Chondrocyte (in vitro differentiated cells): Measurements from ENCODE around the gene MAP4K2. TPM values are rescaled to one million over a fixed set of nuclear protein-coding genes. Genes with fewer than 3 reads are reported as not detected.

Source experiments
- DNase-seq: peaks from one replicate; pipeline ENCODE4 v3.0.0; 2021; ENCODE audit warnings: mixed read lengths, low spot score
- H3K27ac Mint-ChIP-seq: one replicate; pipeline ENCODE4 v1.8.0; 2021; ENCODE audit warnings: mild to moderate bottlenecking, moderate library complexity, mixed read lengths; ENCODE audit not compliant: unreplicated experiment
- H3K27me3 Mint-ChIP-seq: 2 replicates; pipeline ENCODE4 v1.8.0; 2021; ENCODE audit warnings: low read depth, mixed read lengths
- H3K36me3 Mint-ChIP-seq: 2 replicates; pipeline ENCODE4 v1.8.0; 2021; ENCODE audit warnings: low read depth, mixed read lengths
- H3K4me1 Mint-ChIP-seq: 2 replicates; pipeline ENCODE4 v1.8.0; 2021; ENCODE audit warnings: low read depth, mild to moderate bottlenecking, mixed read lengths
- H3K4me3 Mint-ChIP-seq: one replicate; pipeline ENCODE4 v1.8.0; 2021; ENCODE audit warnings: mild to moderate bottlenecking, moderate library complexity, mixed read lengths; ENCODE audit not compliant: unreplicated experiment
- H3K9me3 Mint-ChIP-seq: 2 replicates; pipeline ENCODE4 v1.8.0; 2021; ENCODE audit warnings: low read depth, mixed read lengths
- total RNA-seq: library from RNA; stranded (reverse); gene quantifications from 3 replicates; pipeline ENCODE4 v1.2.1, GENCODE V29; 2021
- TF ChIP-seq, protein P1 (sequence below): fragments of 200-600 bp; sonication (generic); IDR thresholded peaks from 2 replicates; pipeline ENCODE4 v1.5.0; 2021; ENCODE audit warnings: antibody characterized with exemption, mild to moderate bottlenecking, moderate library complexity

MAP4K2 gene
- total RNA-seq, 1 donor from 2014 or later, result 13.4 TPM

DNA sequence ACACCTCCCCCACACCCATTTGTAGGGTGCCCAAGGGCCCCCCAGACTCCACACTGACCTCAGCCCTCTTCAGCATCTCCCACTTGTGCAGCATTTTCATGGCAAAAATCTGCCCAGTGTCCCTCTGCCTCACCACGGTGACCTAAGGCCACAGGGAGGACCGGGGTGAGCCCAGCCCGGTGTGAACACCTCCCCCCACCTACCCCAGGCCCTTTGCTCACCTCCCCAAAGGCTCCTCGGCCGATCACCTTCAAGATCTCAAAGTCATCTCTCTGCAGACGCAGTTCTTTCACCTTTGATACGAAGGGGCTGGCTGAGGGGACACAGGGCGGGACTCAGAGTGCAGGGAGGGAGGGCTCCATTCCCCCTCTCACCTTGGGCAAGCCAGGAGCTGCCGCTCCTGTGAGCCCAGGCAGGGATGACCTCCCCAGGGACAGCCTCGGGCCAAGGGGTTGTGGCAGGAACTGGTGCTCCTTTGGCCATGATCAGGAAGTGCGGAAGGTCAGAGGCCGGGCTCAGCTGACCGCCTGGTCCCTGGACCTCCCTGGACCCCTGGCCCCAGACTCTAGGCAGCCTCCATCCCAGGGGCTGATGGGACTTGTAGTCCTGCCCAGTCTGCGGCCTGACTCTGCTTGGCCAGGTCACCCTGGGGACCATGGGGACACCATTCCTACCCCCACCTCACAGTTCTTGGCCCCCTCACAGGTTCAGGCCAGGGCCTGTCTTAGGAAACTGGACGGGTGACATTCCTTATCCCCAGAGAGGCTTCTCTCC, 38.8 kb upstream of the MAP4K2 start:
- Mint-ChIP-seq H3K27me3 (no peaks in the 10 kb centered on the region), H3K36me3 (no peaks in the 10 kb centered on the region), H3K4me3 (no peak overlapping the region), H3K9me3 (no peaks in the 10 kb centered on the region), H3K4me1 (peaks cover 7% of the 10 kb centered on the region), H3K27ac (no peak overlapping the region)
- TF ChIP-seq, protein P1, sequence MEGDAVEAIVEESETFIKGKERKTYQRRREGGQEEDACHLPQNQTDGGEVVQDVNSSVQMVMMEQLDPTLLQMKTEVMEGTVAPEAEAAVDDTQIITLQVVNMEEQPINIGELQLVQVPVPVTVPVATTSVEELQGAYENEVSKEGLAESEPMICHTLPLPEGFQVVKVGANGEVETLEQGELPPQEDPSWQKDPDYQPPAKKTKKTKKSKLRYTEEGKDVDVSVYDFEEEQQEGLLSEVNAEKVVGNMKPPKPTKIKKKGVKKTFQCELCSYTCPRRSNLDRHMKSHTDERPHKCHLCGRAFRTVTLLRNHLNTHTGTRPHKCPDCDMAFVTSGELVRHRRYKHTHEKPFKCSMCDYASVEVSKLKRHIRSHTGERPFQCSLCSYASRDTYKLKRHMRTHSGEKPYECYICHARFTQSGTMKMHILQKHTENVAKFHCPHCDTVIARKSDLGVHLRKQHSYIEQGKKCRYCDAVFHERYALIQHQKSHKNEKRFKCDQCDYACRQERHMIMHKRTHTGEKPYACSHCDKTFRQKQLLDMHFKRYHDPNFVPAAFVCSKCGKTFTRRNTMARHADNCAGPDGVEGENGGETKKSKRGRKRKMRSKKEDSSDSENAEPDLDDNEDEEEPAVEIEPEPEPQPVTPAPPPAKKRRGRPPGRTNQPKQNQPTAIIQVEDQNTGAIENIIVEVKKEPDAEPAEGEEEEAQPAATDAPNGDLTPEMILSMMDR, result no peak
- DNase-seq, result no peak

DNA sequence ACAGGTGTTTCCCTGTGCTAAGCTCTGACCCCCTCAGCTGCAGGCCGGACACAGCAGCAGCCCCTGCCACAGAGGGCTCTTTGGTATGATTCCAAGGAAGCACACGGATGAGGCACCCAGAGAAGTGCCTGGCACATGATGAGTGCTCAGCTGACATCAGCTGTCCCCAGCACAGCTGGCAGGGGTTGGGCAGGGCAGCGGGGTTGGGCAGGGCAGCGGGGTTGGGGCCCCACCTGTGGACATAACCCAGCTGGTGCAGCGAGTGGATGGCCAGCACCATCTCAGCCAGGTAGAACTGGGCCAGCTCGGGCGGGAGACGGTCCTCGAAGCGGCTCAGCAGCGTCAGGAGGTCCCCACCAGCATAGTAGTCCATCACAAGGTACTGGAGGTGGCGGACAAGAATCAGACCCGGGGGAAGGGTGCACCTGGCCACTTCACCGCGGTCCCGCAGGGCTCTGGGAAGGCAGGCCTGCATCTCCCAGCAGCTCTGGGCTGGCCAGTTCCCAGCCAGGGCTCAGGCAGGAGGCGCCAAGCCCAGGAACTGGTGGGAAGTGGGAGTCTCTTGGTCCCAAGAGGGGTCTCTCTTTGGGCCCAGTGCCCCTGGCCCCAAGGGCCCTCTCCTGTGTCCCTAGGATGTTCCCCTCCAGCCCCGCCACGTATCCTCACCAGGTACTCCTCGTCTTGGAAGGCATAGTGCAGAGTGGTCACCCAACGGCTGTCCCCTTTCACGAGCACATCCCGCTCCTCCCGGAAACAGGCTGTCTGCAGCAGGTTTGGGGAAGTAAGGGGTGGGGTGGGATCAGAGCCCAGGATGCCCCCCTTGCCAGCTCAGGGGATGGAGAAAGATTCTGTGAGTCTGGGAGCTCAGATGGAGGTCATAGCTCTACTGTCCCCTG, 37.1 kb upstream of the MAP4K2 start:
- Mint-ChIP-seq H3K27me3 (no peaks in the 10 kb centered on the region), H3K4me3 (no peak overlapping the region), H3K27ac (no peak overlapping the region), H3K9me3 (no peaks in the 10 kb centered on the region), H3K36me3 (no peaks in the 10 kb centered on the region), H3K4me1 (peaks cover 7% of the 10 kb centered on the region)
- DNase-seq, result no peak
- TF ChIP-seq, protein P1, result no peak

DNA sequence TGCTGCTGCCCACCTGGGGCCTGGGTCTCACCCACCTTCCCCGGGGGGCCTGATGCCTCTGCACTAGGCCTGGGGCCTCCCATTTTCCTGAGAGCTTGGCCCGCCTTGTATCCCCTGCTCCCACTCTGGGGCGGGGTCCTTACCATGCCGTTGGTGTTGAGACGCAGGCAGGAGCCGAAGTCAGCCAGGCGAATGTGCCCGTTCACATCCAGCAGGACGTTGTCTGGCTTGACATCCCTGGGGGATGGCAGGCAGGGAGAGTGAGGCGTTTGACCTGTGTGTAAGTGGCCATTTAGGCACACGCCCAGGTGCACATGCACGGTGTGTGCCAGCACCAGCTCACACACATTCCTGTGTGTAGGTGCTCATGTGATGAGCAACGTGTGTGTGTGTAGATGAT, 36.3 kb upstream of the MAP4K2 start:
- TF ChIP-seq, protein P1, result no peak
- no peak overlapping the region for H3K27ac Mint-ChIP-seq
- H3K4me1 Mint-ChIP-seq, result peaks cover 7% of the 10 kb centered on the region
- H3K4me3 Mint-ChIP-seq, result no peak overlapping the region
- peak; percentile 84 for DNase-seq
- H3K36me3 Mint-ChIP-seq, result no peaks in the 10 kb centered on the region
- no peaks in the 10 kb centered on the region for H3K9me3 Mint-ChIP-seq
- no peaks in the 10 kb centered on the region for H3K27me3 Mint-ChIP-seq

DNA sequence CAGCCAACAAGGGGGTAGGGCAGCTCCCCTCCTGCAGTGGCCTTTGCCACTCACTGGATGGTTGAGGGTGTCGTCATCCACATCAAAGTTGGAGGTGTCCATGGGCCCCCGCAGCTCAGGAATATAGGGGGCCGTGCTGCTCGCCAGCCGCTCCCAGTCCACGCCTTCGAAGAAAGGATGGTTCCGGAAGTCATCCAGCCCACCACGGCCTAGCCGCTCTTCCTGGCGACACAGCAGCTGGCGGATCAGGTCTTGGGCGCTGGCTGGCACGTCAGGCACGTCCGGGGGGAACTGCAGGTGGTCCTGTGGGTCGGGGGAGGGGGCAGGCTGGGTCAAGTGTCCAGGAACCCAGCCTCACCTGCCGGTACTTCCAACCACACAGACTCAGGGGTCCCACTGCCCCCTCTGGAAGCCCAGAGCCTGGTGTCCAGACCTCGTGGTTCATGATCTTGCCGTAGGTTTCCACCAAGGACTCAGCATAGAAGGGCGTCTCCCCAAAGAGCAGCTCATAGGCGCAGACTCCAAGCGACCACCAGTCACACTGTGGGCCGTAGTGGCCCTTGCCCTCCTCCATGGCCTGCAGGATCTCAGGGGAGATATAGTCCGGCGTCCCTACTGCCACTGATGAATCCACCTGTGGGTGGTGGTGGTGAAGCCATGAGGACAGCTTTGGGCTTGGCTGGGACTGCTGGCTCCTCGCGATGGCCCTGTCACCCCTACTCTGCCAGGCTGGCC, 35.8 kb upstream of the MAP4K2 start:
- no peaks in the 10 kb centered on the region for H3K9me3 Mint-ChIP-seq
- H3K4me3 Mint-ChIP-seq, result no peak overlapping the region
- H3K36me3 Mint-ChIP-seq, result no peaks in the 10 kb centered on the region
- no peaks in the 10 kb centered on the region for H3K27me3 Mint-ChIP-seq
- peak; percentile 82 for DNase-seq
- no peak overlapping the region for H3K27ac Mint-ChIP-seq
- peaks cover 4% of the 10 kb centered on the region for H3K4me1 Mint-ChIP-seq
- TF ChIP-seq, protein P1, result no peak

DNA sequence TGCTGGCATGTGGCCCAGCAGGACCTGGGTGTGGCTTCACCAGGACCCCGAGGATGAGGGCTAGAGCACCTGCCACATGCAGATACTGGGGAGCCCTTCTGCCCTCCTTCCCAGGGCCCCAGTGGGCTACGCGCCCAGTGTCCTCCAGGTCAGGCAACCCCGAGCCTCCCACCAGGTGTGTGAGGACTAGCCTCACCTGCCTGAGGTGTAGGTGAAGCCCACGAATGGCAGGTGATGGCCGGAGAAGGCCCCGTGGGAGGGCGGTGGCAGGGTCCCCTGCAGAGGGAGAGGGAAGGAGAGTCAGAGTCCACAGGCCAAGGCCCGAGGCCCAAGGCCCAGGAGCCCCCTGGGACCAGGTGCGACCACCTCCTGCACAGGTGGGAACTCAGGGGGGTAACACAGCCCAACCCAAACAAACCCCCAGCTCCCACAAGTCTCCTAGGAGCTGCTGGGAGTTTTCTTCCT, 34.9 kb upstream of the MAP4K2 start:
- no peaks in the 10 kb centered on the region for H3K9me3 Mint-ChIP-seq

More for the DNA sequence above, 34.9 kb upstream of the MAP4K2 start:
- DNase-seq, result peak; percentile 73
- peaks cover under 1% of the 10 kb centered on the region for H3K4me1 Mint-ChIP-seq
- TF ChIP-seq, protein P1, result no peak
- H3K27me3 Mint-ChIP-seq, result no peaks in the 10 kb centered on the region
- no peak overlapping the region for H3K27ac Mint-ChIP-seq
- H3K36me3 Mint-ChIP-seq, result no peaks in the 10 kb centered on the region
- no peak overlapping the region for H3K4me3 Mint-ChIP-seq
